ENCODE measurements around the gene TYW5. TPM values are rescaled to one million over a fixed set of nuclear protein-coding genes. Genes with fewer than 3 reads are reported as not detected.

Gene TYW5
- total and polyA plus RNA-seq, 7 experiments from 2014 or later = 2.7 to 13.3 (median 10.2) TPM

DNA sequence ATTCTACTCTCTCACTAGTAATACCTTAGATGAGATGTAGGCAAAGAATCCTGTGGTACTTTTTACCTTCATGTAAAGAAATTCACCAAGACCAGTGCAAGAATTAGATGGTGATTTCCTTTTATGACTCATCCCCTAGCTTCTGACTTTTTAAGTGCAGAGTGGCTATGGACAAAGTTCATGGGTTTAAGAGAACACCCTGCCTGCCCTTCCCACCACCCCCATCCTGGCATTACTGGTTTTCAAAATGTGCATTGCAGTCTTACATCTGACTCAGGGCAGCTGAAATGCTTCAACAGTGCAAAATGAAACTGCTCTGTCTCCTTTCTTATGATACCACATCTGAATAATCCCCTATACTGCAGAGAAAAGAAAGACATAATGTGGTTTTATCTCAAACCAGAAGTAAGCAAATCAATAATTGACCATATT is 22.7 kb upstream of the TYW5 start:
- ChIA-PET CTCF (interaction anchor here (0.8 to 2.9 kb wide), 2 partner anchors 128 to 506 kb away, joined by 4 to 37 read pairs; no protein-coding TSS in a partner anchor), POLR2A (no interaction called here)
- Histone ChIP-seq H3K9me3 (ENCODE audit: control insufficient read depth in 2 of 3, low read length in 3 of 3) (no peaks in the 10 kb centered on the region), H3K27me3 (ENCODE audit: control insufficient read depth in 2 of 2, insufficient read depth in 2 of 2, low read length in 2 of 2) (no peaks in the 10 kb centered on the region), H3K4me3 (ENCODE audit: low read length) (no peak overlapping the region), H3K36me3 (ENCODE audit: control insufficient read depth in 2 of 3, insufficient read depth in 3 of 3, low read length in 3 of 3) (no peaks in the 10 kb centered on the region), H3K4me1 (ENCODE audit: control insufficient read depth in 2 of 2, insufficient read depth in 2 of 2, low read length in 2 of 2) (no peaks in the 10 kb centered on the region), H3K27ac (ENCODE audit: low read depth, low read length) (no peak overlapping the region)
- Mint-ChIP-seq H3K36me3 (peaks cover 0 to 12% (median 4%) of the 10 kb centered on the region in 5 donors), H3K4me1 (peaks cover 0 to 24% (median 0%) of the 10 kb centered on the region in 7 donors), H3K4me3 (peak overlapping the region in 1 of 10 donors; percentile 12), H3K9me3 (peaks cover 0 to 2% (median 0%) of the 10 kb centered on the region in 11 donors), H3K27me3 (peaks cover 0 to 2% (median 0%) of the 10 kb centered on the region in 5 donors), H3K27ac (peak overlapping the region in 1 of 9 donors; percentile 27)
- DNase-seq = peak in 1 of 9 donors; percentile 33
- intact Hi-C loops (cut with micrococcal nuclease) = loop anchor here in 1 of 2 donors (5.0 kb wide), 1 partner anchor 884 kb away; the partner anchor contains the start of gene CLK1
- ATAC-seq = no peak

DNA sequence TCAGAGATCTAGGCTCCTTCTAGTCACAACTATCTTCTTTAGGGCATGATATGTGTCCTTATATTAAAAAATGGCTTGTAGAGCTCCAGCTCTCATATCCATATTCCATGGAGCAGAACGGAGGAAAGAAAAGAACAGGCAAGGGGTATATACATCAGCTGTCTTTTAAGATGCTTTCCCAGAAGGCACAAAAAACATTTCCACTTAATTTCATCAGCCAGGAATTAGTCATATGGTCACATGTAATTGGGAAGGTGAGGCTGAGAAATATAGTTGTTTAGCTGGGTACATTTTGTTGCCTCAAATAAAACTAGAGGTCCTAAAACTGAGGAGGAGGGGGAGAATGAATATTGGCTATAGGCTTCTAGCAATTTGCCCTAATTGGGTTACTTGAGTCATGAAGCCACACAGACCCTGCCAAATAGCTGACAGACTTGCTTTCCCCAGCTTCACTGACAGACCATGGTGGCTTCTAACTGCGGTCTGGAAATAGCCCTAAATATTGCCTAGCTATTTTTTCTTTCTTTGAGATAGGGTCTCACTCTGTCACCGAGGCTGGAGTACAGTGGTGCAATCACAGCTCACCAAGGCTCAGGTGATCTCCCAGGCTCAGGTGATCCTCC is 20.1 kb upstream of the TYW5 start:
- Mint-ChIP-seq H3K9me3 (peaks cover 0 to 2% (median 0%) of the 10 kb centered on the region in 11 donors), H3K27ac (no peak overlapping the region), H3K4me3 (no peak overlapping the region), H3K4me1 (peaks cover 0 to 24% (median 0%) of the 10 kb centered on the region in 7 donors), H3K27me3 (peaks cover 0 to 2% (median 0%) of the 10 kb centered on the region in 5 donors), H3K36me3 (peaks cover 0 to 9% (median 0%) of the 10 kb centered on the region in 5 donors)
- intact Hi-C loops (cut with micrococcal nuclease) = loop anchor here in 1 of 2 donors (5.0 kb wide), 1 partner anchor 887 kb away; the partner anchor contains the start of gene CLK1
- Histone ChIP-seq H3K9me3 (ENCODE audit: control insufficient read depth in 2 of 3, low read length in 3 of 3) (no peaks in the 10 kb centered on the region), H3K27me3 (ENCODE audit: control insufficient read depth in 2 of 2, insufficient read depth in 2 of 2, low read length in 2 of 2) (no peaks in the 10 kb centered on the region), H3K4me1 (ENCODE audit: control insufficient read depth in 2 of 2, insufficient read depth in 2 of 2, low read length in 2 of 2) (no peaks in the 10 kb centered on the region), H3K36me3 (ENCODE audit: control insufficient read depth in 2 of 3, insufficient read depth in 3 of 3, low read length in 3 of 3) (no peaks in the 10 kb centered on the region), H3K4me3 (ENCODE audit: low read length) (no peak overlapping the region), H3K27ac (ENCODE audit: low read depth, low read length) (no peak overlapping the region)
- DNase-seq = no peak
- ChIA-PET POLR2A (interaction anchor here (0.8 kb wide), 1 partner anchor 184 kb away, joined by 3 read pairs; no protein-coding TSS in a partner anchor), CTCF (interaction anchor here (0.7 to 1.1 kb wide), 2 partner anchors 14 to 506 kb away, joined by 3 read pairs; no protein-coding TSS in a partner anchor)
- no peak for ATAC-seq

DNA sequence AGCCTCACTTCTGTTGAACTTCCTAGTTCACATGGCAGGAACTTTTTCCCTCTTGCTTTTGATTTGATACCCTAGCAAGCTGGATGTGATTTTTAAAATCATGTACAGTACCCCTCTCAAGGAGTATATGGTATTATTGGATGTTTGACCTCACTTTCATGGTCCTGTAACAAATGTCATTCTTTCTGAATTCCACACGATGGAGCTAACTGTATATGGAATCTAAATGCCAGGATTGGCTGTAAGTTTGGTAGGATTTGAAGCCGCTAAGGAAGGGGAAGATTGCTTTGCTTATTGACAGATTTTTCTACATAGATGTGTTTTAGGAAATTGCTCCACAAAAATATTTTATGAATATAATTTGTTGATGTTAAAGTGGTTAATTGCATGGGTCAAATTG is 18.4 kb upstream of the TYW5 start:
- H3K9me3 Mint-ChIP-seq = peaks cover 0 to 2% (median 0%) of the 10 kb centered on the region in 11 donors
- CTCF ChIA-PET = interaction anchor here (0.9 to 1.6 kb wide), 3 partner anchors 12 to 508 kb away, joined by 3 to 13 read pairs (median 3); no protein-coding TSS in a partner anchor
- ATAC-seq = no peak
- no peaks in the 10 kb centered on the region for H3K27me3 Mint-ChIP-seq
- no peak for DNase-seq
- Histone ChIP-seq H3K27me3 (ENCODE audit: control insufficient read depth in 2 of 2, insufficient read depth in 2 of 2, low read length in 2 of 2) (no peaks in the 10 kb centered on the region), H3K27ac (ENCODE audit: low read depth, low read length) (no peak overlapping the region), H3K4me3 (ENCODE audit: low read length) (no peak overlapping the region), H3K4me1 (ENCODE audit: control insufficient read depth in 2 of 2, insufficient read depth in 2 of 2, low read length in 2 of 2) (no peaks in the 10 kb centered on the region), H3K36me3 (ENCODE audit: control insufficient read depth in 2 of 3, insufficient read depth in 3 of 3, low read length in 3 of 3) (no peaks in the 10 kb centered on the region), H3K9me3 (ENCODE audit: control insufficient read depth in 2 of 3, low read length in 3 of 3) (no peaks in the 10 kb centered on the region)
- POLR2A ChIA-PET = interaction anchor here (0.7 kb wide), 1 partner anchor 446 kb away, joined by 4 read pairs; no protein-coding TSS in a partner anchor
- intact Hi-C loops (cut with micrococcal nuclease) = no loop called here
- peaks cover 0 to 9% (median 0%) of the 10 kb centered on the region in 5 donors for H3K36me3 Mint-ChIP-seq
- no peak overlapping the region for H3K4me3 Mint-ChIP-seq
- peaks cover 0 to 15% (median 0%) of the 10 kb centered on the region in 7 donors for H3K4me1 Mint-ChIP-seq
- peak overlapping the region in 1 of 9 donors; percentile 46 for H3K27ac Mint-ChIP-seq

DNA sequence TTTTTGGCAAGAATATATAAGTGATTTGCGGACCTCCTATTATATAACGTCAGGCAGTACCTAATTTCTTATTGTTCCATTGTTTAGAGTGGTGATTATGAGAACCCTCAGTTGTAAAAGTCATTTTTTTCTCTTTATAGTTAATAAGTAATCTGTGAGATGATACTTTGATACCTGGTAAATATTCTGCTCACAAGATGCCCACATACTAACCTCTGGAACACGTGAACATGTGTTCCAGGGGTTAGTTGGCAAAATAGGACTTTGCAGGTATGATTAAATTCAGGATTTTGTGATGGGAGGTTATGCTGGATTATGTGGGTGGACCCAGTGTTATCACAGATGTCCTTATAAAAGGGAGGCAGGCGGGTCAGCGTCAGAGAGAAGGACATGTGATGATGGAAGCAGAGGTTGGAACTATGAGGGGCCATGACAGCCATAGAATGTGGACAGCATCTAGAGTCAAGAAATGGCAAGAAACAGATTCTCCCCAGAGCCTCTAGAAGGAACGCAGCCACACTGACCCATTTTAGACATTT is 16.9 kb upstream of the TYW5 start:
- intact Hi-C loops (cut with micrococcal nuclease) = no loop called here
- Mint-ChIP-seq H3K27me3 (no peaks in the 10 kb centered on the region), H3K36me3 (peaks cover 0 to 17% (median 0%) of the 10 kb centered on the region in 5 donors), H3K9me3 (peaks cover 0 to 2% (median 0%) of the 10 kb centered on the region in 11 donors), H3K4me1 (peaks cover 0 to 2% (median 0%) of the 10 kb centered on the region in 7 donors), H3K27ac (peak overlapping the region in 2 of 9 donors; percentile 15 to 35), H3K4me3 (no peak overlapping the region)
- no peaks in the 10 kb centered on the region for H3K27me3 ChIP-seq (ENCODE audit: control insufficient read depth in 2 of 2, insufficient read depth in 2 of 2, low read length in 2 of 2)
- ATAC-seq (no peak), DNase-seq (no peak)
- ChIA-PET POLR2A (no interaction called here), CTCF (no interaction called here)
- no peak overlapping the region for H3K4me3 ChIP-seq (ENCODE audit: low read length)
- peaks cover 0 to under 1% (median 0%) of the 10 kb centered on the region in 3 experiments for H3K36me3 ChIP-seq (ENCODE audit: control insufficient read depth in 2 of 3, insufficient read depth in 3 of 3, low read length in 3 of 3)
- no peaks in the 10 kb centered on the region for H3K4me1 ChIP-seq (ENCODE audit: control insufficient read depth in 2 of 2, insufficient read depth in 2 of 2, low read length in 2 of 2)
- no peak overlapping the region for H3K27ac ChIP-seq (ENCODE audit: low read depth, low read length)
- H3K9me3 ChIP-seq (ENCODE audit: control insufficient read depth in 2 of 3, low read length in 3 of 3) = no peaks in the 10 kb centered on the region

DNA sequence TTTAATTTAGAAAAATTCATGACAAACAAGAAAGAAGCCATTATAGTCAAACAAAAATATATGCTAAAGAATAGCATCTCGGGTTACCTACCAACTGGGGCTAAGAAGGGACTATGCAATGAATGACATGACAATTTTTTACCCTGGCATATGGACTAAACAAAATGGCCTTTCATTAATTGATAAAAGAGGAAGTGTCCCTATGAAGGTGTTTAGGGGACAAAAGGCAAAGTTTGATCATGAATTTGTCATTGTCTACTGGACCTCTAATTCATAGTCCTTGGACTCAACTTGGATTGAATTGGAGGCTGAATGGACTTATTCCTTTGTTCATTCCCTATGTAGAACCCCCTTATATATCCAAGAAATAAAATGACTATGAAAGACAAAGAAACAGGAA is 12.8 kb upstream of the TYW5 start:
- Histone ChIP-seq H3K4me3 (ENCODE audit: low read length) (no peak overlapping the region), H3K36me3 (ENCODE audit: control insufficient read depth in 2 of 3, insufficient read depth in 3 of 3, low read length in 3 of 3) (peaks cover 0 to 27% (median 6%) of the 10 kb centered on the region in 3 experiments), H3K9me3 (ENCODE audit: control insufficient read depth in 2 of 3, low read length in 3 of 3) (no peaks in the 10 kb centered on the region), H3K27me3 (ENCODE audit: control insufficient read depth in 2 of 2, insufficient read depth in 2 of 2, low read length in 2 of 2) (no peaks in the 10 kb centered on the region), H3K4me1 (ENCODE audit: control insufficient read depth in 2 of 2, insufficient read depth in 2 of 2, low read length in 2 of 2) (no peaks in the 10 kb centered on the region), H3K27ac (ENCODE audit: low read depth, low read length) (no peak overlapping the region)
- intact Hi-C loops (cut with micrococcal nuclease) = no loop called here
- no peak for DNase-seq
- peaks cover 0 to 31% (median 6%) of the 10 kb centered on the region in 5 donors for H3K36me3 Mint-ChIP-seq
- H3K4me1 Mint-ChIP-seq = no peaks in the 10 kb centered on the region
- ChIA-PET POLR2A (no interaction called here), CTCF (no interaction called here)
- peaks cover 0 to 1% (median 0%) of the 10 kb centered on the region in 11 donors for H3K9me3 Mint-ChIP-seq
- H3K27ac Mint-ChIP-seq = no peak overlapping the region
- H3K4me3 Mint-ChIP-seq = no peak overlapping the region
- no peaks in the 10 kb centered on the region for H3K27me3 Mint-ChIP-seq
- ATAC-seq = no peak

DNA sequence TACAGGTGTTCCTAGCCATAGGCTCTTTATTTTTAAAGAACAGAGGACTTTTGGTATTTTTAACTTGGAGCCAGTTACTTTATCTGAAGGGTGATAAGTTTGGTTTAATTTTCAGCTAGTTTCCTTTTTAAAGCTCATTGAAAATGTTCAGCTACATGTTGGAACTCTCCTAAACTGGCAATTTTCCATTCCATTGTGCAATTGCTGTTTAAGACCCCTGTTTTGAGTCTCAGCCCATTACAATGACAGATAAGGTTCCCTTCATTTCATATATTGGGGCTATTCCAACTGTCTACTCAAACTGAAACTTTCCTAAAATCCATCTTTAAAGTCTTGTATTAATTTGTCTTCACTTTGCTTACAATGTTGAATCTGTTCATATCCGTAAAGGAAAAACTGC is 11.7 kb upstream of the TYW5 start:
- ATAC-seq = no peak
- intact Hi-C loops (cut with micrococcal nuclease) = no loop called here
- Histone ChIP-seq H3K36me3 (ENCODE audit: control insufficient read depth in 2 of 3, insufficient read depth in 3 of 3, low read length in 3 of 3) (peaks cover 0 to 35% (median 14%) of the 10 kb centered on the region in 3 experiments), H3K9me3 (ENCODE audit: control insufficient read depth in 2 of 3, low read length in 3 of 3) (no peaks in the 10 kb centered on the region), H3K4me1 (ENCODE audit: control insufficient read depth in 2 of 2, insufficient read depth in 2 of 2, low read length in 2 of 2) (no peaks in the 10 kb centered on the region), H3K27me3 (ENCODE audit: control insufficient read depth in 2 of 2, insufficient read depth in 2 of 2, low read length in 2 of 2) (no peaks in the 10 kb centered on the region), H3K27ac (ENCODE audit: low read depth, low read length) (no peak overlapping the region), H3K4me3 (ENCODE audit: low read length) (no peak overlapping the region)
- ChIA-PET CTCF (no interaction called here), POLR2A (interaction anchor here (0.6 kb wide), 1 partner anchor 25 kb away, joined by 4 read pairs; no protein-coding TSS in a partner anchor)
- H3K4me3 Mint-ChIP-seq = no peak overlapping the region
- H3K36me3 Mint-ChIP-seq = peaks cover 5 to 38% (median 12%) of the 10 kb centered on the region in 5 donors
- DNase-seq = no peak
- peak overlapping the region in 1 of 9 donors; percentile 31 for H3K27ac Mint-ChIP-seq
- peaks cover 0 to 6% (median 0%) of the 10 kb centered on the region in 7 donors for H3K4me1 Mint-ChIP-seq
- no peaks in the 10 kb centered on the region for H3K27me3 Mint-ChIP-seq
- no peaks in the 10 kb centered on the region for H3K9me3 Mint-ChIP-seq
